ENCODE measurements around the gene DCDC1.

- TF ChIP-seq CTCF (IDR thresholded peaks at IDR 0.05) (no peak), REST (IDR thresholded peaks at IDR 0.05; ENCODE audit: insufficient read depth in 1 of 2, low read depth in 2 of 2, low read length in 1 of 2) (no peak), TCF7L2 (IDR thresholded peaks at IDR 0.05; ENCODE audit: low read depth, low read length) (no peak), POLR2AphosphoS5 (IDR thresholded peaks at IDR 0.05; ENCODE audit: low read depth, low read length) (no peak)
Measured at GRCh38 chr11:31050061-31050765, 319.3 kb downstream of the DCDC1 start.

Measured in Panc1 (cell line).